ENCODE data around the gene R3HDM4.
A peak's percentile ranks its signal among the peaks of the same experiment; 100 is the strongest.

The R3HDM4 gene

DNA sequence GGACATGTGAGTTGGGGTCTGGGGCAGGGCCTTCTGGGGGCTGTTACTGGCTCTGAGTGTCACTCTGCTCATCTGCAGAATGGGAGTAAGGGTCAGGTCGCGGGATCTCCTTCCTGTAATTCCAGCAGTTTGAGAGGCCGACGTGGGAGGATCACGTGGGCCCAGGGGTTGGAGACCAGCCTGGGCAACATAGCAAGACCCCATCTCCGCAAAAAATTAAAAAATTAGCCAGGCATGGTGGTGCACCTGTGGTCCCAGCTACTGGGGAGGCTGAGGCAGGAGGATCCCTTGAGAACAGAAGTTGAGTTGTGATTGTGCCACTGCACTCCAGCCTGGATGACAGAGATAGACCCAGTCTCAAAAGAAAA lies 16.9 kb upstream of the R3HDM4 start:
- no peak for DNase-seq (ENCODE audit: low spot score)

DNA sequence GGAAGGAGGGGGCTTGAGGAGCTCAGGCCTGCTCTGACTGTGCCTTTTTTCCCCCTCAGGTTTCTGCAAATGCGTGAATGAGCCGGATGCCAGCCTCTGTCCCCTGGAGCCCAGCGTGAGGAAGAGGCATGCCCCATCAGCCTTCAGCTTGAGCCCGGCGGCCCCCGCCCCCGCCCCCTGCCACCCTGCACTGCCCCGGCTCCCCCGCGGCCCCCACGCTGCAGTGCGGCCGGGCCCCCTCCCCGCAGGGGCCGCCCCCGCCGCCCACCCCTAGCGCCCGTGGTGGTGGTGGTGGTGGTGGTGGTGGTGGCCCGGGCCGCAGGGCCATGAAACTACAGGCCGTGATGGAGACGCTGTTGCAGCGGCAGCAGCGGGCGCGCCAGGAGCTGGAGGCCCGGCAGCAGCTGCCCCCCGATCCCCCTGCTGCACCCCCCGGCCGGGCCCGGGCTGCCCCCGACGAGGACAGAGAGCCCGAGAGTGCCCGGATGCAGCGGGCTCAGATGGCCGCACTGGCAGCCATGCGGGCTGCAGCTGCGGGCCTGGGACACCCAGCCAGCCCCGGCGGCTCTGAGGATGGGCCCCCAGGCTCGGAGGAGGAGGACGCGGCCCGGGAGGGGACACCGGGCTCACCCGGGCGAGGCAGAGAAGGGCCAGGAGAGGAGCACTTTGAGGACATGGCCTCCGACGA lies 16.3 kb upstream of the R3HDM4 start:
- DNase-seq (ENCODE audit: low spot score) = no peak

DNA sequence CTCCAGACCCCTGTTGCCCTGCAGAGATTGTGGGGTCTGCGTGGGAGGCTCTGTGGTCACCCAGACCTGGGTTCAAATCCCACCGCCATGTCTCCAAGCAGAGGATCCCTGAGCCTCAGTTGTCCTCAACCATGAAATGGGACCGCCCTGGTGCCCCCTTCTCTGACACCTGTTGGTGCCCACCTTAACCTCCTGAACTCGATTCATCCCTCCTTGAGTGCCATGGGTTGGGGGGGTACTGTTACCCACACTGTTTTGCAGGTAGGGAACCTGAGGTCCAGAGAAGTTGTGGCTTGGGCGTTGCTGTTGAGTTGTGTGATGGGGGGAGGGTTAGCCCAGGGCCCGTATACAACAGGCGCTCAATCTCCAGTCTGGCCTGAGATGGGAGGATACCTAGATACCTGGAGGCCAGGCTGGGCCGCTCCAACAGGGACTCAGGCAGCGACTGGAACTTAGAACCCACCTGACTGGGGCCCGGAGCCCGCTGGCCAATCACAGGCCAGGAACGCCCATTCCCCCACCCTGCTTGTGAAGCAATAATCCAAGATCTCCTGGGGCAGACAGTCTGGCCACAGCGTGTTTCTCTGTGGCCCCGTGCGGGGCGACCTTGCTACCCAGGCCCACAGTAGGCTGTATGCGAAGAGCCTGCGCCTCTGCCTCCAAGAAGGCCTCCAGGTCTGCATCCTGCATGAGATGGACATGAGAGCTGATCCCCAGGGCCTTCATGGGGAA lies 15.6 kb upstream of the R3HDM4 start:
- no peak for DNase-seq (ENCODE audit: low spot score)

DNA sequence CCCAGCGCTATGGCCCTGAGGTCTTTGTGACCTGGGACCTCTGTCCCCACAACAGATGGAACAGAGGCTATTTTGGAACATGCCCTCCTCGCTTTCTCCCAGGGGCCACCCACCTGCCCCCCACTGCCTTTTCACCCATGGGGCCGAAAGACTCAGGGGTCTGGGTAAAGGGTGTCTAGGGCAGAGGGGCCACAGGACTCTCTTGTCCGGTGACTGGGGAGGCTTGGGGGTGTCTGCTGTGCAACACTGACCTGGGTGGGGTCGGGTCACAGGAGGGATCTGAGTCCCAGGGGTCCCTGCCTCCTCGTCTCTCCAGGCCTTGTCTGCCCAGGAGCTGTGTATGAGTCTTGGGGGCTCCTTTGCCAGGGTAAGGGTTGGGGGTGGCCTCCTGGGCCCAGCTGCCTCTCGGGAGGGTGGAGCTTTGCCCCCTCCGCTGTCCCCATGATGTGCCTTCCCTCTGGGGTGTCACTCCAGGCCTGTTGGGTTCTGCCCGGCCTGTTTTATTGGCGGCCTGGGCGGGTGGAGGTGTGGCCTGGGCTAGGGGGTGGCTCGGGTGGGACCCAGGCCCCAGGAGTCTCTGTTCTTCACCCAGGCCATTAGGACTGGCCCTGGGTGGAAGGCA lies 14.9 kb upstream of the R3HDM4 start:
- DNase-seq (ENCODE audit: low spot score) = no peak

DNA sequence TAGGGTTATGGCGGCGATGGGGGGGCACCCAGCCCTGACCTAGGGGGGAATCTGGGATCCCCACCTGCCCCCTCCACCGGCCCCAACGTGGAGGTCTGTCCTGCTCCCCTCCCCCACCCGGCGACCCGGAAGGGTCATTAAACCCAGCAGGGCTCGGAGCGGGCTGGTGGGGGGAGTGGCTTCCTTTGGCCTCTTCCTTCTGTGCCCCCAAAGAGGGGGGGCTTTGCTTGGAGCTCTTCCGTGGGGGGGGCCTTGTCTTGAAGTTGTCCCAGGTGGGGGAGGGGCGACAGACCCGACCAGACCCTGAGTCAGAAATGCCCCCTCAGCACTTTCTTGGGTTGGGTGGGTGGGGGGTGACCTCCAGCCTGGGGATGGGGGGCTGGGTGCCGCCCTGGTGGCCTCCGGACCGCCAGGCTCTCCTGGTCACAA lies 14.3 kb upstream of the R3HDM4 start:
- DNase-seq (ENCODE audit: low spot score) = no peak

DNA sequence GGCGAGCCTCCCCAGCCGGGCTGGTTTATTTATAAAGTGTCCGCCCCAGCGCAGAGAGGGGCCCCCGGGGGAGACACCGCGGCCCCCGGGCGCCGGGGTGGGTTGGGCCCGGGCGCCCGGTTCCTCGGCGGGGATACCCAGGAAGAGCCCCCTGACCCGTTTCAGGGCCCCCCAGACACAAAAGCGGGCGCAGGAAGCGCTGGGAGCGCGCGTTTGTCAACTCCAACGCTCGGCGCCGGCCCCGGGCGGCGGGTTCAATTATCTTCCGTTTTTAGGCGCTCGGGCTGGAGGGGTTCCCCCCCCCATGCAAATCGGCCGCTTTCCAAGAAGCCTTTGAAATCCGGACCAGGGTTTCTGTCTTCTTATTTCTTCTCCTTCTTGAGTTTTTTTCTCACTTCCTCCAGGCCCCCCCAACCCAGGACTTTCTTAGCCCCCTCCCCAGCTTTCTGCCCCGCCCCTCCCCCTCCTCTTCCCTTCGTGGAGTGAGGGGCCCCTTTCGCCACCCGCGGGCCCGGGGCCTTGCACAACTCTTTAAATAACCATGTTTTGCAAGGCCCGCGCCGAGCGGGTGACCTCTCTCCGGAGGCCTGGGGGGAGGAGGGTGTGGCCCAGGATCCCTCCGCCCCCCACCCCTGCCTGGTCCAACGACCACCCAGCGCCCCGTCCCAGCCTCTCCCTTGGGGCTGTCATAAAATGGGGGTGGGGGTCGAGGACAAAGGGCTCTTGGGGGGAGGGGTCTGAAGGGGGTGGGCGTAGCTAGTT lies 13.8 kb upstream of the R3HDM4 start:
- peak; percentile 82 for DNase-seq (ENCODE audit: low spot score)

DNA sequence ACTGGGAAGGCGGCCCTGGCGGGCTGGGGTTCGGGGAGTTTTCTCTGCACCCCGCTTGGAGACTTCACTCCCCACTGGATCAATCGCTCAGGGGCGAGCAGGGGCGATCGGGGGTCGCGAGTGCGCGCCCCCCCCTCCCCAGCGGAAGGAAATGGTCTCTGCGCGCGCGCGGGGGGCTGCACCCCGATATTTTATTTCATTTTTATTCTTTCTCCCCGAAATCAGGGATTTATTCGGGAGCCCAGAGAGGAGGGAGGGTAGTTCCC lies 13.2 kb upstream of the R3HDM4 start:
- no peak for DNase-seq (ENCODE audit: low spot score)

DNA sequence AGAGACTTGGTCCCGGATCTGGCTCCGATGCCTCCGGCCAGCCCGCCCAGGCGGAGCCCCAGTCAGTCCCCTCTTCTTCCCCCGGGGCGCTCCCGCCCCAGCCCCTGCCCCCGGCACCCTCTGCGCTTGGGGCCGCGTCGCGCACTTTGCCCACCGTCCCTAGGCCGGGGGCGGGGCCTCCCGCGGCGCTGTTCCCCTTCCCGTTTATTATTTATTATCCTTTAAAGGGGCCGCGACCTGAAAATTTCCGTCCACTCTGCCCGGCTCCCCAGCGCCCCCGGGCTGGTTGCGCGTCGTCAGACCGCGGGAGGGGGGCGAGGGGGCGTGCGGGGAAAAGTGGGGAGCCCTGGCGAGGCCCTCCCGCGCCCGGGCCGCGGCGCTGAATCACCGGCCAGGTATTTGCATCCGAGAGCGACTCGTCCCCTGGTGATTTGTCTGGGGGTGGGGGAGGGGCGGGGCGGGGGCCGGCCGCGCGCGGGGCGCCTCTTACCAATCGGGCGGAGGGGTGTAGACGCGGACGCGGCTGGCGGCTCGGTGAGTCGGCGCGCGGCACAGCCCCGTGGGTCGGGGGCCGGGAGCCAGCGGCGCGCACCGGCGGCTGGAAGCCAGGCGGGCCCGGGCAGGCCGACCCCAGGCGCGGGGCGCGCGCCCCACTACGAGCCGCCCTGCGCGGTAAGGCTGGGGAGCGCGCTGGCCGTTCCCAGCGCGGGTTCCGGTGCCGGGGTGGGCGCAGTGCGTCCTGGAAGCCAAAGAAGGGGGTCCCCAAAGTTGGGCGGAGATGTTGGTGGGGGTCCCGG lies 12.7 kb upstream of the R3HDM4 start, which contains the start of gene ARID3A:
ARID3A (plus strand) TSS at position 510 of the 797 bp plus-strand sequence. CDS start 3,494 bp downstream, outside the sequence.
- peak; percentile 95 for DNase-seq (ENCODE audit: low spot score)

DNA sequence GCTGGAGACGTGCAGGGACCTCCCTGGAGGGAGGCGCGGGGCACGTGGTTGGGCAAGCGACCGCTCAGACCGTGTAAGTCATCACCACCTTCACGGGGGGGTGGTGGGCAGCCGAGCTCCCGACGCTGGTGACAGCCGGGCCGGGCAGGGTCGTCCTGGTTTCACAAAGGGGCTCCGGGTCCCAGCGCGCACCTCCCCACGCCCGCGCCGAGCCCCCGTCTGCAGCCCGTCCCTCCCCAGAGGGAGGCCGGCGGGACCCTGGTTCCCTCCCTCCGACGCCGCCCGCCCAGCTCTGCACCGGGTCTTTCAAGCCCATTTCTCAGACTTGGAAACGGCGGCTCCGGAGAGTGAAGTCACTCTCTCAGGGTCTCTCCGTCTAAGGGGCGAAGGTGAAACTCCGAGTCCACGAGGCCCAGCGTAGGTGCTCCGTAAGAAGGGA lies 12.1 kb upstream of the R3HDM4 start:
- DNase-seq (ENCODE audit: low spot score) = no peak

DNA sequence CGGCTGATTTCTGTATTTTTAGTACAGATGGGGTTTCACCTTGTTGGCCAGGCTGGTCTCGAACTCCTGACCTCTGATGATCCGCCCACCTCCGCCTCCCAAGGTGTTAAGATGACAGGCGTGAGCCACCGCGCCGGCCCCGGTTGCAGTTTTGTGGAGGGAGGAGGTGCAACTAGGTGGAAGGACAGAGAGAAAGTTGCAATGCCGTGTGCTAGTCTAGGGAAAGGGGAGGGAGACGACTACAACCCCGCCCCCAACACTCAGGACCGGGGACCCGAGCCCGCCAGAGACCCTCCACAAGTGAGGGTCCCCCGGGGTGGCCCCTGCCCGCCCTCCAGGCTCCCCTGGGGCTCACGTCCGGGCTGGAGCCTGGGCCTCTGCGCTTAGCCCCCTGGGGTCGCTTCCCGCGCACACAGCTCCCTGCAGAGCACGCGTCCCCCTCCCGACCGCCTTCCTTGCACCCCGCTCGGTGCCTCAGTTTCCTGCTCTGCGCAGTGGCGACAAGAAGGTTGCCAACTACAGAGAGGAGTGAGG lies 11.6 kb upstream of the R3HDM4 start:
- DNase-seq (ENCODE audit: low spot score) = peak; percentile 67

DNA sequence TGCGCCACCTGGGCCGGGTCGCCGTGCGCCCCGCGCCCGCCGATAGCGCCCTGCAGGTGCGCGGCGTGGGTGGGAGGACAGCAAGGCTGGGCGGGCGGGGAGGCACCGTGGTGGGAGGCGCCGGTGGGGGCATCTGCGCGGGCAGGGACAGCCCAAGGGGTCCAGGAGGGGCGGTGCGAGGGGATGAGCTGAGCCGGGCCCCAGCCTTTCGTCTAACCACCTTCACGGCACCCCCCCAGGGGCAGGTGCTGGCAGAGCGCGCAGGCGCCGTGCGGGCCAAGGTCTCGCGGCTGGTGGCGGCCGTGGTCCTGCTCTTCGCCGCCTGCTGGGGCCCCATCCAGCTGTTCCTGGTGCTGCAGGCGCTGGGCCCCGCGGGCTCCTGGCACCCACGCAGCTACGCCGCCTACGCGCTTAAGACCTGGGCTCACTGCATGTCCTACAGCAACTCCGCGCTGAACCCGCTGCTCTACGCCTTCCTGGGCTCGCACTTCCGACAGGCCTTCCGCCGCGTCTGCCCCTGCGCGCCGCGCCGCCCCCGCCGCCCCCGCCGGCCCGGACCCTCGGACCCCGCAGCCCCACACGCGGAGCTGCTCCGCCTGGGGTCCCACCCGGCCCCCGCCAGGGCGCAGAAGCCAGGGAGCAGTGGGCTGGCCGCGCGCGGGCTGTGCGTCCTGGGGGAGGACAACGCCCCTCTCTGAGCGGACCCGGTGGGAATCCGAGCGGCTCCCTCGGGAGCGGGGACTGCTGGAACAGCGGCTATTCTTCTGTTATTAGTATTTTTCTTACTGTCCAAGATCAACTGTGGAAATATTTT lies 7.2 kb upstream of the R3HDM4 start:
- DNase-seq (ENCODE audit: low spot score) = peak; percentile 49

DNA sequence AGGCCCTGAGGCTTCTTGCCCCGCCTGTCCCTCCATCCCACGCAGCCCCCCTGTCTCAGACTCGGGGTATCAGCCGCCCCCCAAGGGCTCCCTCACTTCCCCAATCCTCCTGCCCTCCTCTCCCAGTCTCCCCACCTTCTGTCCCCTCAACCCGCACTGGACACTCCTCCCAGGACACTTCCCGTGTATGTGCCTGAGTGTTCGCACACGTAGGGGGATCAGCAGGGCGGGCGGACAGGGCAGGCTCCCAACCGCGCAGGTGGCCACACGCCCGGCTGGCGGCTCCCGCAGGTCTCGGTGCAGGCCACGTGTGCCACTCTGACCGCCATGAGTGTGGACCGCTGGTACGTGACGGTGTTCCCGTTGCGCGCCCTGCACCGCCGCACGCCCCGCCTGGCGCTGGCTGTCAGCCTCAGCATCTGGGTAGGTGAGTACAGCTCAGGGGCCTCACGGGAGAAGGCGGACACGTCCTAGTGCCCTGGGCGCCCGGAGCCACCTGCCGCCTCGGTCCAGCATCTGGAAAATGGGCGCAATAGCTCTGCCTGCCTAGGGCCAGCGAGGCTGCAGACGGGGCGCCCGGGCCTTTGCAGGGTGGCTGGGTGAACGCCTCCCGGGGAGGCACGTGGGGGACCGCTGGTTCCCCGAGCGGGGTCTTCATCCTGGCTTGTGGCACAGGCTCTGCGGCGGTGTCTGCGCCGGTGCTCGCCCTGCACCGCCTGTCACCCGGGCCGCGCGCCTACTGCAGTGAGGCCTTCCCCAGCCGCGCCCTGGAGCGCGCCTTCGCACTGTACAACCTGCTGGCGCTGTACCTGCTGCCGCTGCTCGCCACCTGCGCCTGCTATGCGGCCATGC lies 6.4 kb upstream of the R3HDM4 start:
- DNase-seq (ENCODE audit: low spot score) = no peak

DNA sequence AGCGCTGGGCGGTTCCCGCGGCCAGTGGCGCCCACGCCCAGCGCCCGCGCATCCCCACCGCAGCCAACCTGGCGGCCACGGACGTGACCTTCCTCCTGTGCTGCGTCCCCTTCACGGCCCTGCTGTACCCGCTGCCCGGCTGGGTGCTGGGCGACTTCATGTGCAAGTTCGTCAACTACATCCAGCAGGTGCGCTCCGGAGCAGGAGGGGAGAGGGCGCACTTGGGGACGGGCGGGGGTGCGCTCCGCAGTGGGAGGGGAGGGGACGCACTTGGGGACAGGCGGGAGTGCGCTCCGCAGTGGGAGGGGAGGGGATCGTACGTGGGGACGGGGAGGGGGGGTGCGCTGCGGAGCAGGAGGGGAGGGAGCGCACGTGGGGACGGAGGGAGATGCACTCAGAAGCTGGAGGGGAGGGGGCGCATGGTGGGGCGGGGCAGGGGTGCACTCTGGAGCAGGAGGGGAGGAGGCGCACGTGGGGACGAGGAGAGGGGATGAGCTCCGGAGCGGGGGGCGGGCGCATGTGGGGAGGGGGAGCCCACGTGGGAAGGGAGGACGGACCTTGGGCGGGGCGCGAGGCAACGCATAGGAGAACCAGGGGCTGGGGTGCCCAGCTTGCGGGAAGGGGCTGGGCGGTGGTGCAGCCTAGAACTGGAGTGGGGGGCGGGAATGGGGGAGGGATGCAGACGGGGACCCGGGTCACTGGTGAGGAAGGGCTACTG lies 5.6 kb upstream of the R3HDM4 start:
- DNase-seq (ENCODE audit: low spot score) = no peak

DNA sequence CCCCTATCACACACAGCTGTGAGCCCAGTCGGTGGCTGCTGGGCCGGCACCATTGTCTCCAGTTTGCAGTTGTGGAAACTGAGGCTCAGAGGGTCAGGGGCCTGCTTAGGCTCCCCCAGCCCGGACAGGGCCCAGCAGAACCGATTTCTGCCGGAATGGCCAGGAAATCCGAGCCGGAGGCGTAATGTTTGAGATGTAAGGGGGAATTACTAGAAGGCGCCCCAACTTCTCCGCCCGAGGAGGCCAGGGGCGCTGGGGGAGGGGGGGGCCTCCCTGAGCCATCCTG lies 5.1 kb upstream of the R3HDM4 start:
- no peak for DNase-seq (ENCODE audit: low spot score)

DNA sequence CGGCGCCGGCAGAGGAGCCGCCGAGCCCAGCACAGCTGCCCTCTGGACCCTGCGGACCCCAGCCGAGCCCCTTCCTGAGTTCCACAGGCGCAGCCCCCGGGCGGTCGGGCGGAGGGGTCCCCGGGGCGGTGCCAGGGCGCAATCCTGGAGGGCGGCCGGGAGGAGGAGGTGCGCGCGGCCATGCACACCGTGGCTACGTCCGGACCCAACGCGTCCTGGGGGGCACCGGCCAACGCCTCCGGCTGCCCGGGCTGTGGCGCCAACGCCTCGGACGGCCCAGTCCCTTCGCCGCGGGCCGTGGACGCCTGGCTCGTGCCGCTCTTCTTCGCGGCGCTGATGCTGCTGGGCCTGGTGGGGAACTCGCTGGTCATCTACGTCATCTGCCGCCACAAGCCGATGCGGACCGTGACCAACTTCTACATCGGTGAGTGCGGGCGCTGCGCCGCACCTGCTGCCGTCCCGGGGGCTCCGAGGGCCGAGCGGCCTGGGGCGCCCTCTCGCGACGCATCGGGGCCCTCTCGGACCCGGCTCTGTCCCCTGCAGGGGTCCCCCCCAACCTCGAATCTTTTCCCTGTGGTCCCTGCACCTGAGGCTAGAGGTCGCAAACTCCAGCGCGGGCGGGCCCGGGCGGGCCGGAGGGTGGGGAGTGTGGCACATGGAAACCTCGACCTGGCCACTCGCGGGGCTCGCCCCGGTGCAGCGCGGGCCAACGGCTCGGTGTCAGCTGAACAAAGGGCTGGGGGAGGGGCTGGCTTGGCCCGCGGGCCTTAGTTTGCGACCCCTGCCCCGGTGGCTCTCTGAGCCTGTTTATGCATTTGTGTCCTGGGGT lies 4.5 kb upstream of the R3HDM4 start, which contains the start of gene KISS1R:
KISS1R (plus strand) TSS at position 11 of the 829 bp plus-strand sequence; CDS start at position 181, 170 bp downstream.
- DNase-seq (ENCODE audit: low spot score) = peak; percentile 62

DNA sequence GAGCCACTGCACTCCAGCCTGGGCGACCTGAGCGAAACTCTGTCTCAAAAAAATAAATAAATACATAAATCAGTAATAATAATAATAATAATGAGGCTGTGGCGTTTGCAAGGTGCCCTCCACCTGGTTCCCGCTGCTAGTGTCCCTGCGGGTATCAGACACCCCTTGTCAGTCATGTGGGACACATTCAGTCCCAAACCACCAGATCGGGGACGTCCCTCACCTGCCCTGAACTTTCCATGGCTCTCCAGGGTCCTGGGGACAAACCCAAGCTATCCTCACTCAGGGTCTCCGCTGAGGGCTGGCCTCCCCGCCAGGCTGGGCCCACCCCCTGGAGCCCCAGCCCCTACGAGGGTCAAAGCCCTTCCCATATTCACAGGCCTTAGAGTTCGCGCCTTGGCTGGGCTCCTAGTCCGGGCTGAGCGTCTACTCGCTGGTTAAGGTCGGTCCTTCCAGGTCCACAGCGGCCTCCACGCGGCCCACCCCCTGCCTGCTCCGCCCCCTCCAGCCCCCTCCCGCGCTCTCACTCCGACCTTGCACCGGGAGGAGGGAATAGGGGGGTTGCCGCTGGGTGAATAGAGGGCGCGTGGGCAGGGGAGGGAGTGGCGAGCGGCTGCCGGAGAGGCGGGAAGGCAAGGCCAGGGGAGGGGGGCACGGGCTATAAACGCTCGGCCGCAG lies 3.8 kb upstream of the R3HDM4 start:
- no peak for DNase-seq (ENCODE audit: low spot score)

DNA sequence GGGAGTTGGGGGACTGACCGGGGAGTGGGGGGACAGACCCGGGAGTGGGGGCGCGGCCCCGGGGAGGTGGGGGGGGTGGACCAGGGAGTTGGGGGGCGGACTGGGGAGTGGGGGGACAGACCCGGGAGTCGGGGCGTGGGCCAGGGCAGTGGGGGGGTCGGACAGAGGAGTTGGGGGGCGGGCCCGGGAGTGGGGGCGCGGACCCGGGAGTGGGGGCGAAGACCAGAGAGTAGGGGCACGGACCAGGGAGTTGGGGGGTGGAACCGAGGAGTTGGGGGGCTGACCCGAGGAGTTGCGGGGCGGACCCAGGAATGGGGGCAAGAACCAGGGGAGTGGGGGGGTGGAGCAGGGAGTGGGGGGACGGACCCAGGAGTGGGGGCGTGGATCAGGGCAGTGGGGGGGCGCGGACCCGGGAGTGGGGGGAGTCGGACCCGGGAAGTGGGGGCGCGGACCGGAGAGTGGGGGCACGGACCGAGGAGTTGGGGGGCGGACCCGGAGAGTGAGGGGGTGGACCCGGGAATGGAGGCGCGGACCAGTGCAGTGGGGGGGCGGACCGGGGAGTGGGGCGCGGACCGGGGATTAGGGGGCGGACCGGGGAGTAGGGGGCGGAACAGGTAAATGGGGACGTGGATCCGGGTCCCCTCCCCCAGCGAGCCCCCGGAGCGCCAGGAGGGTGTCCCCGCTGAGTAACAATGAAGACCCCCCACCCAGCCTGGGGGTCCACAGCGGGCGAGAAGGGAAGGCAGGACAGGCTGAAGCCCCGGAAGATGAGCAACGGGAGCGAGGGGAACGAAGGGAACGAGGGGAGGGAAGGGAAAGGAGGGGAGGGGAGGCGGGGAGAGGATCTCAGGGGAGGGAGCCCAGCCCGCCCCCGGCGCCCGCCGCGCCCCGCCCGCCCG lies 589 bp downstream of the R3HDM4 start:
- no peak for DNase-seq (ENCODE audit: low spot score)
